GM19438 (cell line): ENCODE results near the gene PSD4.

Experiments used
- ATAC-seq: cut with Tn5 transposase; IDR thresholded peaks from one replicate; pipeline ENCODE4 v1.9.1; 2021; ENCODE audit warnings: low read depth; ENCODE audit not compliant: unreplicated experiment

Gene PSD4

GRCh38 chr2:113183264-113183663, 9.5 kb downstream of the PSD4 start:
- ATAC-seq: no peak

- ATAC-seq: no peak
These were observed 9.9 kb downstream of the PSD4 start for GRCh38 chr2:113183703-113184102.

GRCh38 chr2:113184531-113185230, 10.9 kb downstream of the PSD4 start:
- no peak for ATAC-seq

- no peak for ATAC-seq
These were observed 12.1 kb downstream of the PSD4 start for GRCh38 chr2:113185664-113186432.

- ATAC-seq: no peak
These were observed 12.6 kb downstream of the PSD4 start for GRCh38 chr2:113186433-113186796.

- no peak for ATAC-seq
These were observed 14.0 kb downstream of the PSD4 start for GRCh38 chr2:113187771-113188170.

- ATAC-seq: no peak
These were observed 17.1 kb downstream of the PSD4 start for GRCh38 chr2:113190871-113191270.

- no peak for ATAC-seq
These were observed 18.8 kb downstream of the PSD4 start for GRCh38 chr2:113192459-113193100.

- no peak for ATAC-seq
These were observed 22.2 kb downstream of the PSD4 start for GRCh38 chr2:113195923-113196501.

GRCh38 chr2:113196839-113197238, 23.1 kb downstream of the PSD4 start:
- no peak for ATAC-seq

GRCh38 chr2:113197347-113198047, 23.7 kb downstream of the PSD4 start:
- no peak for ATAC-seq

GRCh38 chr2:113198048-113198789, 24.4 kb downstream of the PSD4 start:
- ATAC-seq: peak; percentile 22

- ATAC-seq: peak; percentile 86
These were observed 25.2 kb downstream of the PSD4 start for GRCh38 chr2:113198790-113199612.

GRCh38 chr2:113200236-113200635, 26.5 kb downstream of the PSD4 start:
- no peak for ATAC-seq

GRCh38 chr2:113200736-113201490, 27.1 kb downstream of the PSD4 start:
- no peak for ATAC-seq

- no peak for ATAC-seq
These were observed 27.9 kb downstream of the PSD4 start for GRCh38 chr2:113201496-113202304.

- ATAC-seq: no peak
These were observed 28.8 kb downstream of the PSD4 start for GRCh38 chr2:113202305-113203216.
